DMS 273 (cell line): ENCODE data around the gene MCRIP2.
A peak's percentile ranks its signal among the peaks of the same experiment; 100 is the strongest.
"Not testable (repeated sequence)": the region's sequence is repeated elsewhere in the genome, so short reads cannot be mapped to it uniquely, and the experiment has no call there.

Experiments
- DNase-seq: peaks from one replicate; lab custom pipeline; 2025; ENCODE audit not compliant: unreplicated experiment; lab: John Stamatoyannopoulos, UW

Gene MCRIP2, protein sequence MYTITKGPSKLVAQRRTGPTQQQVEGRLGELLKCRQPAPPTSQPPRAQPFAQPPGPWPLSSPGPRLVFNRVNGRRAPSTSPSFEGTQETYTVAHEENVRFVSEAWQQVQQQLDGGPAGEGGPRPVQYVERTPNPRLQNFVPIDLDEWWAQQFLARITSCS

DNA sequence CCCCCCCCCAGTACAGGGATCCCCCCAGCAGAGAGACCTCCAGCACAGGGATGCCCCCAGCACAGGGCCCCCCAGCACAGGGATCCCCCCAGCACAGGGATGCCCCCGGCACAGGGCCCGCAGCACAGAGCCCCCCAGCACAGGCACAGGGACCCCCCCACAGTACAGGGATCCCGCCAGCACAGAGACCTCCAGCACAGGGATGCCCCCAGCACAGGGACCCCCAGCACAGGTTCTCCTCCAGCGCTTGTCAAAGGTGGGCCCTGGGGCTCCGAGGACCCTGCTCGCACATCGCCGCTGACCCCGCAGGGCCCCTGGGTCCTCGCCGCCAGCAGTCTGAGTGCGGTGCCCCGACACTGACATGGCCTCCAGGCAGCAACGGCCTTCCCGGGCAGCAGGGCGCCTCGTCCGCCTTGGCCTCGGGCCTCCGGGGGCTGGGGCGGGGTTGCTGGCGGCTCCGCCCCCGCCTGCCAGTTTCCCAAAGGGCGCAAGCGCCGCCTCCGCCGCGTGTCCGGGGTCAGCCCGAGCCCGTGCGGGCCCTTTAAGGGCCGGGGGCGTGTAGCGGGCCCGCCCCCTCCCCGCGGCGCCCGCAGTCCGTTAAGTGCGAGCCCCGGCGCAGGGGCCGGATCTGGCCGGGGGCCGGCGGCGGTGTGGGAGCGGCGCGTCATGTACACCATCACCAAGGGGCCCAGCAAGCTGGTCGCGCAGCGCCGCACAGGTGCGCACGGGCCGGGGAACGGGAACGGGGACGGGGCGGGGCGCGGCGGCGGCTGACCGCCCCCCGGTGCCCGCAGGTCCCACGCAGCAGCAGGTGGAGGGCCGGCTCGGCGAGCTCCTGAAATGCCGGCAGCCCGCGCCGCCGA lies at the start of gene MCRIP2:
TSS of gene MCRIP2 (plus strand) at position 503 of the 863 bp plus-strand sequence. CDS start at position 667, 164 bp downstream.
- DNase-seq = peak; percentile 93

DNA sequence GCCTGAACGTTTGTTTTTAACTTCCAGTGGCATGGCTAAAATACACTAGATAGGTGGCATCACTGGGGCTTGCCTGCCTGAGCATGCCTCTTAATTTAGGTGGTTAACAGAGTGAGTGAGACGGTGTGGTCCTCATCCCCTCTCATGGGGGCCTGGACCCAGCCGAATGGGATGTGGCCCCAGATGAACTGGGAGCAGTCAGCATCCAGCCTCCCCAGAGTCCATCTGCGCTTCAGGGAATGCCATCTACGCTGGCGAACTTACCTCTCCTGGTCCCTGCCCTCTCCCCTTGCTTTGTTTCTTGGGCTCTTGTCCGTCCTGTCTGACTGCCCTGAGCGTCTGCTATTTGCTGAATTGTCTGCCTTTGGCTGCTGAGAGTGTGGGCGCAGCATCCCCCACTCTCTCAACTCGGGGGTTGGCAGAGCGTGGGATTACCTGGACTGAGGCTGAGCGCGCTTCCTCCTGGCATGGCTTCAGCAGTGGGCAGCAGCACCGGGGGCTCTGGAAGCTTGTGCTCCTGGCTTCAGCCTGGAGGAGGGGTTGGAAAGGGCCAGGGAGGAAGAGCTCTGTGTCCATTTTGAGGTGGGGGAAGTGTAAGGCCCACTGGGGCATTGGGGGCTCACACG lies 49.6 kb upstream of the MCRIP2 start:
- no peak for DNase-seq

GRCh38 chr16:592518-593306 lies 48.9 kb upstream of the MCRIP2 start:
- DNase-seq = peak; percentile 84

- no peak for DNase-seq
Measured at GRCh38 chr16:593406-593805, 48.2 kb upstream of the MCRIP2 start.

GRCh38 chr16:593807-594206 lies 47.8 kb upstream of the MCRIP2 start:
- no peak for DNase-seq

DNA sequence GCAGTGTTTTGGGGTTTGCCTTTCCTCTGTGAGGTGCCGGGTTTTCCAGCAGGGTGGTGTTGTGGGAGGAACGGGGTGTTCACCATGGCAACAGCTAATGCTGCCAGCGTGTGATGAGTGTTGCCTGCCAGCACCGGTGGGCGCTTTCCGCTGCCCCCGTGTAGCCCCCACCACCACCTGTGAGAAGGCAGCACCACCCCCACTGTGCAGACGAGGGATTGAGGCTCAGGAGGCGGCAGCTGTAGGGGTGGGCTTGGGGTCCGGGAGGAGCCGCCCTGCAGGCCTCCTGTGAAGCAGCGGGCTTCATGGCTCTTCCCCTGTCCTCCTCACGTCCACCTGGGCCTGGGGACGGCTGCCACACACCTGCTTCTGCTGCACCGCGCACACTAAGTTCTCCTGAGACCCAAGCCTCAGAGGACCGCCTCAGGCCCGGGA lies 46.5 kb upstream of the MCRIP2 start:
- no peak for DNase-seq

DNA sequence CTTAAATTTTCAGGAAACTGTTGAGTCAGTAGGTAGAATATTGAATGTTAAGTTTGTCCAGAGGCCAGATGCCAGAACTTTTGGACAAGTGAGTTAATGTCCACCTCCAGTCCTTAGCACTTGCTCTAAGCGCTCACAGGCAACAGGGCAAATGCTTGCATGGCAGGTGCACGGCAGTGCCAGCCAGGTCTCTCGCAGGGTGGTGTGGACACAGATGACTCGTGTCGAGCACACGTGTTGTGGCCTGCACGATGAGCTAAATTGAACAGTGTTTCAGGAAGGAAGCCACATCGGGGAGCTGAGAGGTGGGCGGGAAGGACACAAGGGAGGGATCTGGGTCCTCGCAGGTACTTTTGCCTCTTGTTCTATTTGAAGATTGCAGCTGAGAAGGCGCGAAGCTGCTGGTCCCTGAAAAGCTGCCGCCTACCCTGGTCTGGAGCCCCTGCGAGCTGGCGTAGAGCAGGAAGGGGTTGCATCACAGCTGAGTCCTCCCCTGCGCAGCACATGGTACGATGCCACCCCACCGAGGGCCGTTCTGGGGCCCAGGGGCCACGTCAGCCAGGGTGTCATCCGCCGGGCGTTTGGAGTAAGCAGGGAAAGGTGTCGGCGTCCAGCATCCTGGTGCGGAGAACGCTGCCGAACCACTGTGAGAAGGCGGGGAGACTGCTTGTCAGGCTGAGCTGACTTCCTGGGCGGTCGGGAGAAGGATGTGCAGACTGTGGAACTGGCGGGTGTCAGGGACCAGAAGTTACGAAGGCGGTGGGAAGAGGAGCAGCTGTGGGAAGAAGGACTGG lies 45.5 kb upstream of the MCRIP2 start:
- no peak for DNase-seq

GRCh38 chr16:596736-597060 lies 44.9 kb upstream of the MCRIP2 start:
- no peak for DNase-seq

- not testable (repeated sequence) for DNase-seq
Measured at GRCh38 chr16:597655-598054, 44.0 kb upstream of the MCRIP2 start.

- DNase-seq = no peak
Measured at GRCh38 chr16:598823-599739, 42.5 kb upstream of the MCRIP2 start.

DNA sequence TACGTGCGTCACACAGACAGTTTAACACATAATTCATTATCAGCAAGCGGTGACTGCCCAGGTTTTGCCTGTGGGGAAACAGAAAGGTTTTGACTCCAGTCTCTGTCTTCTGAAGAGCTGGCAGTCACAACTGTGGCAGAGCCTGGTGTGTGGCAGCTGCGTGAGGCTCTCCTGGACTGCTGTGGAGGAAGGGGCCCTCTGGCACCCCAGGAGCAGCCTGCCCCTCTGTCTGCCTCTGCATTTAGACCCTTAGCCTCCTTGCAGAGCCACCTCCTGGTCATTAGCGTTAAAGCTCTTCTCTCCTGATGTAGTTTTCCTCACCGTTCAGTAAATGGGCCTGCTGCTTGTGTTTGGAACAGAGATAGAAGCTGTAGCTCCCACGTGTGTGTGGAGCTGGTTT lies 40.8 kb upstream of the MCRIP2 start:
- peak; percentile 70 for DNase-seq

- DNase-seq = no peak
Measured at GRCh38 chr16:603933-604332, 37.7 kb upstream of the MCRIP2 start.

- DNase-seq = no peak
Measured at GRCh38 chr16:606656-607307, 34.8 kb upstream of the MCRIP2 start.

DNA sequence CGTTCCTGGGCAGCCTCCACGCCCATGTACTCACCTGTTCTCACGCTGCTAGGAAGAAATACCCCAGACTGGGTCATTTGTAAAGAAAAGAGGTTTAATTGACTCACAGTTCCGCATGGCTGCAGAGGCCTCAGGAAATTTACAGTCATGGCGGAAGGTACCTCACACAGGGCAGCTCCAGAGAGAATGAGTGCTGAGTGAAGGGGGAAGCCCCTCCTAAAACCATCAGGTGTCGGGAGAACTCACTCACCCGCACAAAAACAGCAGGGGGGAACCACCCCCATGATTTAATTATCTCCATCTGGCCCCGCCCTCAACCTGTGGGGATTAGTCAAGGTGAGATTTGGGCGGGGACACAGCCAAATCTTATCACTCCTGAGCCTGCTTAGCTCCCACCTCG lies 33.6 kb upstream of the MCRIP2 start:
- DNase-seq = no peak

DNA sequence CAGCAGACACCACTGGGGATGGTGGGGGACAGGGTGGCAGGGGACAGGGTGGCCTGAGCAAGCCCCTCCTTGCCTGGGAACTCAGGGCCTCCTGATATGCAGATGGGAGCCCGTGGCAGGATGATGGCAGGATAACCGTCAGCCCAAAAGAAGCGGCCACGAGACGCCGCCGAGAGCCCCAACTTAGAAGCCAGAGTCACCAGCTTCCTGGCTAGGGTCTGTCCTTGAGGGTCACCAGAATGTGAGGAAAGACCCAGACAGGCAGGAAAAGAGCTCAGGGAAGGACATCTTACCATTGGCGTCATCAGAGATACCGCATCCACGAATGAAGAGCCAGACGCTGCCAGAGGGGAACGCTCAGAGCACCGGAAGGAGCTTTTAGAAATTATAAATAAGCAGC lies 32.3 kb upstream of the MCRIP2 start:
- DNase-seq = no peak

DNA sequence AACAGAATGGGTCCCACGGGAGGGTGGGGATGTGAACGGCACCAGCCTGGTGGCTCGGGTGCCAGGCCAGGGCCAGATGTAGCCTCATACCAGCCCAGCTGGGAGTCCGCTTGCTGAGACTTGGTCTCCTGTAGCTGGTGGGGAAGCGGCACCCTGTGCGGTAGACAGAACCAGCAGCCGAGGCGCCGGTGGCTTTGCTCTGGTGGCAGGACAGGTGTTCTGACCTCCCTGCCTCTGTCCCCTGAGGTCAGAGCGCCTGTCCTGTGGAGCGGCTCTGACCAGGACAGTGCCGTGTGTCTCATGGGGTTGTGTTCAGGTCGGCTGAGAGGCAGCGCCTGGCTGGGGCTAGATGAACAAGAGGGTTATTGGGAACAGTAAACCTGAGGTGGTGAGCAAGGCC lies 31.6 kb upstream of the MCRIP2 start:
- no peak for DNase-seq

DNA sequence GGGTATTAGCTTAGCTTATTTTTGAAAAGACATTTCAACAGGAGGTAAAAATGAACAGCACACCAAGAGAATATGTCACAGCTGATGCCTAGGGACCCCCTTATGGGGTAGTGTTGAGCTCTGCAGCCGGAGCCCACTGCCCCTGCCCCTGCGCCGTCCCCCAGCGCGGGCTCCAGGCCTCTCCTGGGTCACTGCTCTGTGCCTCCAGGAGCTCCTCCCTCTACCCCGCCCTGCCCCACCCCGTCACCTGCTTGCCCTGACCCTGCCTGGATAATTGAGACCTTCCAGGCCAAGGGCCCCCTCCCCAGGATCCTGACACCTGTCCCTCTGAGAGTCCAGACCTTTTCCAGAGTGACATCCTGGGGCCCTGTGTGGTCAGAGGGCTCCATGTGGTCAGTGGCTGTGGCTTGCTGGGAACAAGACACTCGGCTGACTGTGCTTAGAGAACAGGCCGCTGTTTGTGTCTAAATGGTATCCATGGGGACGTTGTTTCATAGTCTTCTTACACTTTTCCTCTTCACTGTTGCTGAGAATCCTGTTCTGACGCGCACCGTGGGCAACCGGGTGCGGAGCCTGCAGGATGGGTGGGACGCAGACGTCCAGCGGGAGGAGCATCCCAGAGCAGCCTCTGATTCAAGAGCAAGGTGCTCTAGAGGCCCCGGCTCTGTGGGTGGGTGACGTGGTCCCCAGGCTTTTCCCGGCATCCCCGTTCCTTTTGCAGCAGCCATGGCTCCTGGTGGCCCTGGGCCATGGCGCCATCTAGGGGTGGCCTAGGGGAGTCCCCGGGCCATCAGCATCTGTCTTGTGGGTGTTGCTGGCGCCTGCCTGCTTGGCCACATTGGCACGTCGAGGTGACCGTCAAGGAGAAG lies 30.9 kb upstream of the MCRIP2 start:
- no peak for DNase-seq

DNA sequence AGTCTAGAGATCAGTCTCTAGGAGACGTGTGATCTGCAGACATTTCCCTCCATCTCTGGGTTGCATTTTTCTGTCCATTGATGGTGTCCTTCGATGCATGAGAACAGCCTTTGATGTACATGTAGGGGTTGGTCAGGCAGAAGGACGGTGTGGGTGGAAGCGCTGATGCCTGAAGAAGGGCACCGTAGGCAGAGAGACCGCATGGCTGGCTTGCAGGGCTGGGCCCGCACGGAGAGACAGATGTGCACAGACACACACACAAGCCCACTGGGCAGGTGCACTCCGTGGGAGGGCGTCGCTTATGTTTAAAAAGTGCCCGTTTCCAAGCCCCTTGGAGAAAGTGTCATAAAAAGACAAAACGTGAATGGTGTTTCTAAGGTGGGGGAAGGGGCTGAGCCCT lies 26.5 kb upstream of the MCRIP2 start:
- no peak for DNase-seq
